Peyer's patch (tissue), 4 donors: ENCODE measurements around the gene UVRAG. TPM values are rescaled to one million over a fixed set of nuclear protein-coding genes. Genes with fewer than 3 reads are reported as not detected.

Experiments used
- DNase-seq, 3 donors: peaks; one replicate each; pipeline ENCODE4 v3.0.0-alpha.2; 2017 to 2019
- H3K27ac ChIP-seq, 4 donors: fragments of 200-600 bp; sonication (generic); one replicate each; pipeline ENCODE4 v1.5.1; 2016 to 2019
- H3K27me3 ChIP-seq, 2 donors: fragments of 200-600 bp; sonication (generic); one replicate each; pipeline ENCODE4 v1.5.1; 2019
- H3K36me3 ChIP-seq, 3 donors: fragments of 200-600 bp; sonication (generic); one replicate each; pipeline ENCODE4 v1.5.1; 2016 to 2019
- H3K4me1 ChIP-seq, 4 donors: fragments of 200-600 bp; sonication (generic); one replicate each; pipeline ENCODE4 v1.5.1; 2016 to 2019
- H3K4me3 ChIP-seq, 4 donors: fragments of 200-600 bp; sonication (generic); 1 replicate in 3 of 4; 2 replicates in 1 of 4; pipeline ENCODE4 v1.5.1; 2016 to 2019; ENCODE audit warnings: mild to moderate bottlenecking in 1 of 4
- H3K9me3 ChIP-seq, 4 donors: fragments of 200-600 bp; sonication (generic); one replicate each; pipeline ENCODE4 v1.5.1; 2016 to 2019; ENCODE audit warnings: mild to moderate bottlenecking in 1 of 4
- CTCF ChIP-seq, 6 experiments: fragments of 450-650 bp in 4 of 6; fragments of 200-600 bp in 2 of 6; sonication (generic) in 1 of 6; IDR thresholded peaks; one replicate each; pipeline ENCODE4 v1.5.1; 2017 to 2019; ENCODE audit warnings: antibody characterized with exemption in 6 of 6, mild to moderate bottlenecking in 3 of 6, moderate library complexity in 1 of 6
- POLR2A ChIP-seq, 2 donors: fragments of 450-650 bp; IDR thresholded peaks; one replicate each; pipeline ENCODE4 v1.5.1; 2017; ENCODE audit warnings: antibody characterized with exemption in 2 of 2, mild to moderate bottlenecking in 2 of 2, moderate library complexity in 2 of 2
- total RNA-seq, 4 donors: library from RNA; depleted of rRNA; stranded (reverse); fragments of >200 nt; gene quantifications; one replicate each; pipeline ENCODE4 v1.1.0, GENCODE V29; 2016

Gene UVRAG
- total RNA-seq, 4 donors from 2014 or later, result 13.8 to 64.4 (median 22.1) TPM

- no peak for TF ChIP-seq POLR2A (IDR thresholded peaks at IDR 0.05)
- TF ChIP-seq CTCF (IDR thresholded peaks at IDR 0.05), result no peak
- DNase-seq, result no peak
- peaks cover 0 to 39% (median 5%) of the 10 kb centered on the region in 4 donors for H3K4me1 ChIP-seq
- H3K36me3 ChIP-seq, result no peaks in the 10 kb centered on the region
- no peaks in the 10 kb centered on the region for H3K27me3 ChIP-seq
- no peaks in the 10 kb centered on the region for H3K9me3 ChIP-seq
- no peak overlapping the region for H3K27ac ChIP-seq
- H3K4me3 ChIP-seq, result no peak overlapping the region
Measured at GRCh38 chr11:75921808-75922207, 106.8 kb downstream of the UVRAG start.

- TF ChIP-seq POLR2A (IDR thresholded peaks at IDR 0.05) (no peak), CTCF (IDR thresholded peaks at IDR 0.05) (no peak)
- Histone ChIP-seq H3K27me3 (no peaks in the 10 kb centered on the region), H3K4me3 (no peak overlapping the region), H3K27ac (peak overlapping the region in 2 of 4 donors; percentile 24 to 76), H3K36me3 (no peaks in the 10 kb centered on the region), H3K4me1 (peaks cover 0 to 23% (median 2%) of the 10 kb centered on the region in 4 donors), H3K9me3 (no peaks in the 10 kb centered on the region)
- no peak for DNase-seq
Measured at GRCh38 chr11:75924966-75925784, 110.2 kb downstream of the UVRAG start.

- Histone ChIP-seq H3K27ac (peak overlapping the region in 2 of 4 donors; percentile 24 to 76), H3K9me3 (no peaks in the 10 kb centered on the region)
- DNase-seq, result no peak
Measured at GRCh38 chr11:75925785-75926164, 110.8 kb downstream of the UVRAG start.

DNA sequence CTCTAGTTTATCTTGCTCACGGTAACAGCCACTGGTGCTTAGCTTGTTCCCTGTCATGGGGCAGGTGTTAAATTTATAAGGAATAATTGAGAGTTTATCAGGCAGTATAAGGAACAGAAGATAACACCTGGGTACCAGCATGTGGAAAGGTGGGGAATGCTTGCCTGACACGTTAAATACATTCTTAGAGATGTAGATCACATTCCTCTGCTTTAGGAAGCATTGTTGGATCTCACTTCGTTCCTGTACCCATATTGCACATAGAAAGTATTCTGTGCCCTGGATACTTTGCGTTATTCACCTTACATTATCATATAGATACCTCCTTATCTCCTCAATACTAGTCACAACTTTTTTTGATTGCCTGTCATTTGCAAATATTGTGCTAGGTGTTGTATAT is 114.7 kb downstream of the UVRAG start:
- no peak for TF ChIP-seq CTCF (IDR thresholded peaks at IDR 0.05)
- TF ChIP-seq POLR2A (IDR thresholded peaks at IDR 0.05), result no peak
- Histone ChIP-seq H3K36me3 (no peaks in the 10 kb centered on the region), H3K27me3 (no peaks in the 10 kb centered on the region), H3K9me3 (no peaks in the 10 kb centered on the region), H3K4me1 (peaks cover 0 to 16% (median 2%) of the 10 kb centered on the region in 4 donors), H3K27ac (no peak overlapping the region), H3K4me3 (no peak overlapping the region)
- DNase-seq, result no peak

More at GRCh38 chr11:75925785-75926164, 110.8 kb downstream of the UVRAG start:
- peaks cover 0 to 22% (median 2%) of the 10 kb centered on the region in 4 donors for H3K4me1 ChIP-seq
- no peak overlapping the region for H3K4me3 ChIP-seq
- H3K36me3 ChIP-seq, result no peaks in the 10 kb centered on the region
- H3K27me3 ChIP-seq, result no peaks in the 10 kb centered on the region
- no peak for TF ChIP-seq CTCF (IDR thresholded peaks at IDR 0.05)
- no peak for TF ChIP-seq POLR2A (IDR thresholded peaks at IDR 0.05)

- DNase-seq, result no peak
- no peaks in the 10 kb centered on the region for H3K36me3 ChIP-seq
- H3K4me3 ChIP-seq, result no peak overlapping the region
- TF ChIP-seq POLR2A (IDR thresholded peaks at IDR 0.05), result no peak
- TF ChIP-seq CTCF (IDR thresholded peaks at IDR 0.05), result no peak
- no peak overlapping the region for H3K27ac ChIP-seq
- H3K4me1 ChIP-seq, result peaks cover 0 to 9% (median 2%) of the 10 kb centered on the region in 4 donors
- no peaks in the 10 kb centered on the region for H3K27me3 ChIP-seq
- no peaks in the 10 kb centered on the region for H3K9me3 ChIP-seq
Measured at GRCh38 chr11:75930534-75930933, 115.5 kb downstream of the UVRAG start.
